ENCODE measurements around the gene GGA1.

Gene GGA1

DNA sequence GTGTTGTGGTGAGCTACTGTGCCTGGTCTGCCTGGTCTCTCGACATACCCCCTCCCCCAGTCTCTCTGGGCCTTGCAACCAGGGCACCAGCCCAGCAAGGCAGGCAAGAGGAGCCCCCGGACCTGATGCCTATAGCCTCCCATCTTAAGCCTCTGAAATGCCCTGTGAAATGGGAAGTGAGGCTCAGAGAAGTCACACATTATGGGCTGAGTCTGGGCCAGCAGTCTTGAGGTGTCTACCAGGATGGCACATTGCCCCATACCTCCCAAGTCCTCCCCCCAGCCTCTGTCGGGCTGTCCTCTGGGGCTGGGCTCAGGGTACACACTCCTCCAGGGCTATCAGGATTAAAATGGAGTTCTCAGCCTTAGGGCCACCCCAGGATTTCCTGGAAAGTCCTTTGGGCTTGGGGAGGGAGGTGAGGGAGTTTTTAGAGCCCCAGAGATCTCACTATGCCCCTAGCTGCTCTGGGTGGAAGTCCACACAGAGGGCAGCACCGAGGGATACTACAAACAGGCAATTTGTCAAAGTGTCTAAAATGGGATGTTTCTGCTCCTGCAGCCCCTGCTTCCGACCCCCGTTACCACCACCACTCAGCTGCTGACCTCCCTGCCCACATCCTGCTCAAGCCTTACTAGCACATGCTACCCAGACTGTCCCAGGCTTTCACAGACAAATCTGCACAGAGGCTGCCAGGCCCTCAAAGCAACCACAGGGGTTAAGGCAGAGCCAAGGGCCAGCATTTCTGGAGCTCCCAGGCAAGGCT, 27.7 kb downstream of the GGA1 start:
- H3F3A ChIP-seq (ENCODE audit: insufficient read depth, low read length): peaks cover 34% of the 10 kb centered on the region
- peaks cover 31% of the 10 kb centered on the region for H3K4me1 ChIP-seq (ENCODE audit: low read length)
- no peaks in the 10 kb centered on the region for H3K9me2 ChIP-seq (replicated peaks; ENCODE audit: insufficient read depth, low read length)
- peak overlapping the region; percentile 57; the same call in 1 of the 2 replicates for H3K27ac ChIP-seq (ENCODE audit: low read length)
- DNase-seq: peak; percentile 74
- H3K4me2 ChIP-seq (ENCODE audit: low read depth, low read length): peak overlapping the region; percentile 21; the same call in 1 of the 2 replicates
- no peaks in the 10 kb centered on the region for H3K9me3 ChIP-seq (replicated peaks; ENCODE audit: insufficient read depth, low read length)
- H2AFZ ChIP-seq (ENCODE audit: low read length): no peak overlapping the region
- H3K4me3 ChIP-seq (ENCODE audit: low read length): no peak overlapping the region
- H3K79me2 ChIP-seq (ENCODE audit: low read length): peaks cover 13% of the 10 kb centered on the region
- H3K9ac ChIP-seq (ENCODE audit: low read length): peak overlapping the region; percentile 15; the same call in 1 of the 2 replicates
- TF ChIP-seq, protein P1, sequence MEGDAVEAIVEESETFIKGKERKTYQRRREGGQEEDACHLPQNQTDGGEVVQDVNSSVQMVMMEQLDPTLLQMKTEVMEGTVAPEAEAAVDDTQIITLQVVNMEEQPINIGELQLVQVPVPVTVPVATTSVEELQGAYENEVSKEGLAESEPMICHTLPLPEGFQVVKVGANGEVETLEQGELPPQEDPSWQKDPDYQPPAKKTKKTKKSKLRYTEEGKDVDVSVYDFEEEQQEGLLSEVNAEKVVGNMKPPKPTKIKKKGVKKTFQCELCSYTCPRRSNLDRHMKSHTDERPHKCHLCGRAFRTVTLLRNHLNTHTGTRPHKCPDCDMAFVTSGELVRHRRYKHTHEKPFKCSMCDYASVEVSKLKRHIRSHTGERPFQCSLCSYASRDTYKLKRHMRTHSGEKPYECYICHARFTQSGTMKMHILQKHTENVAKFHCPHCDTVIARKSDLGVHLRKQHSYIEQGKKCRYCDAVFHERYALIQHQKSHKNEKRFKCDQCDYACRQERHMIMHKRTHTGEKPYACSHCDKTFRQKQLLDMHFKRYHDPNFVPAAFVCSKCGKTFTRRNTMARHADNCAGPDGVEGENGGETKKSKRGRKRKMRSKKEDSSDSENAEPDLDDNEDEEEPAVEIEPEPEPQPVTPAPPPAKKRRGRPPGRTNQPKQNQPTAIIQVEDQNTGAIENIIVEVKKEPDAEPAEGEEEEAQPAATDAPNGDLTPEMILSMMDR (IDR thresholded peaks at IDR 0.05; ENCODE audit: low read length): peak; percentile 39
- TF ChIP-seq EZH2 (optimal IDR thresholded peaks at IDR 0.05; ENCODE audit: low read depth, low read length) (no peak), EZH2phosphoT487 (IDR thresholded peaks at IDR 0.05; ENCODE audit: low read length) (no peak)
- H3K36me3 ChIP-seq (replicated peaks; ENCODE audit: insufficient read depth, low read length): no peaks in the 10 kb centered on the region
- H4K20me1 ChIP-seq (ENCODE audit: insufficient read depth, low read length): no peaks in the 10 kb centered on the region
- H3K27me3 ChIP-seq (replicated peaks; ENCODE audit: insufficient read depth, low read length): no peaks in the 10 kb centered on the region

DNA sequence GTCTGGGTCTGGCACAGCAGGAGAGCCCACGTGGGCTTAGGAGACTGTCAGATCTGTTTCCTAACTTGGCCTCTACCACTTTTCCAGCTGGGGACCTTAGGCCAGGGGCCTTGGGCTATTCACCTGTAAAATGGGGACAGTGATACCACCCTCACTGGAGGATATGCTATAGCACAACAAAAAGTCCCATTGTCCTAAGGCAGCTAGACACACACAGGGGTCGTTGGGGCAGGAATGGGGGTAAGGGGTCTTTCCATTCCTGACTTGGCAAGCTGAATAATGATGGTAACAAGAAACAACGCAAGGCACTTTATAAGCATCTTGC, 28.3 kb downstream of the GGA1 start:
- peak overlapping the region; percentile 57; the same call in 1 of the 2 replicates for H3K27ac ChIP-seq (ENCODE audit: low read length)
- no peak overlapping the region; the same call in 1 of the 2 replicates for H3K9ac ChIP-seq (ENCODE audit: low read length)
- H3K4me2 ChIP-seq (ENCODE audit: low read depth, low read length): peak overlapping the region; percentile 21; the same call in 1 of the 2 replicates
- peaks cover 34% of the 10 kb centered on the region for H3F3A ChIP-seq (ENCODE audit: insufficient read depth, low read length)
- H3K79me2 ChIP-seq (ENCODE audit: low read length): peaks cover 13% of the 10 kb centered on the region
- H3K9me3 ChIP-seq (replicated peaks; ENCODE audit: insufficient read depth, low read length): no peaks in the 10 kb centered on the region
- peaks cover 31% of the 10 kb centered on the region for H3K4me1 ChIP-seq (ENCODE audit: low read length)
- no peak overlapping the region for H2AFZ ChIP-seq (ENCODE audit: low read length)
- no peaks in the 10 kb centered on the region for H3K27me3 ChIP-seq (replicated peaks; ENCODE audit: insufficient read depth, low read length)
- no peak for TF ChIP-seq EZH2 (optimal IDR thresholded peaks at IDR 0.05; ENCODE audit: low read depth, low read length)
- TF ChIP-seq, protein P1 (IDR thresholded peaks at IDR 0.05; ENCODE audit: low read length): no peak
- TF ChIP-seq EZH2phosphoT487 (IDR thresholded peaks at IDR 0.05; ENCODE audit: low read length): no peak
- no peaks in the 10 kb centered on the region for H3K9me2 ChIP-seq (replicated peaks; ENCODE audit: insufficient read depth, low read length)
- no peaks in the 10 kb centered on the region for H4K20me1 ChIP-seq (ENCODE audit: insufficient read depth, low read length)
- DNase-seq: no peak
- no peaks in the 10 kb centered on the region for H3K36me3 ChIP-seq (replicated peaks; ENCODE audit: insufficient read depth, low read length)
- H3K4me3 ChIP-seq (ENCODE audit: low read length): no peak overlapping the region

DNA sequence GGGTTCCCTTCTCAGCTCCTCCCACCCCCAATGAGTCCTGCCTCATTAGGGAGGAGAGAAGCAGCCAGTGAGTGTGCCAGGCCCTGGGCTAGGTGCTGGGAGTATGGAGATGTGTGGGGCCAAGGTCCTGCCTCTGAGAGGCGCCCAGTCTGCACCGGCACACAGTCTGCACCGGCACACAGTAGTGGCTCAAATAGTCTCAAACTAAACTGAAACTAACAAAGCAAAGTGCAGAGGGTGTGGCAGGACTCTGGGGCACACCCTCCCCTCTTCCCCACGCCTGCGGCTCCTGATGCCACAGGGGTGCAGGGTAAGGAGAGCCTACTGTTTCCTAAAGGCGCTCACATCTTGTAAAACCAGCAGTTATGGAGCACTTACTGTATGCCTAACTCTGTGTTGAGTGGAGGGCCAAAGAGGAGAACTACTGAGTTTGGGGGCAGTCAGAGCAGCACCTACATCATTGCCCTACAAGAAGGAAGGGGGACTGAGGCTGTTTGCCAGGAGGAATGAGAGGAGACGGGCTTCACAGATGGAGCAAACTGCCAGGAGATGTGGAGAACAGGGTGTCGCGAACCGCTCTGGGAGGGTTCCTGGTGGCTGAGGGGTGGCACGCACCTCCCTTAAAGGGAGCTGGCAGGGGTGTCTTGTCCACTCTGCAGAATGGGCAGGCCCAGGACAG, 29.9 kb downstream of the GGA1 start:
- no peaks in the 10 kb centered on the region for H3K27me3 ChIP-seq (replicated peaks; ENCODE audit: insufficient read depth, low read length)
- peak overlapping the region; percentile 85 for H3K4me3 ChIP-seq (ENCODE audit: low read length)
- peak overlapping the region; percentile 64 for H2AFZ ChIP-seq (ENCODE audit: low read length)
- peak; percentile 76 for DNase-seq
- H3K4me2 ChIP-seq (ENCODE audit: low read depth, low read length): peak overlapping the region; percentile 88
- H3K4me1 ChIP-seq (ENCODE audit: low read length): peaks cover 31% of the 10 kb centered on the region
- no peaks in the 10 kb centered on the region for H3K9me3 ChIP-seq (replicated peaks; ENCODE audit: insufficient read depth, low read length)
- TF ChIP-seq, protein P1 (IDR thresholded peaks at IDR 0.05; ENCODE audit: low read length): no peak
- no peak for TF ChIP-seq EZH2 (optimal IDR thresholded peaks at IDR 0.05; ENCODE audit: low read depth, low read length)
- no peak for TF ChIP-seq EZH2phosphoT487 (IDR thresholded peaks at IDR 0.05; ENCODE audit: low read length)
- H3K9me2 ChIP-seq (replicated peaks; ENCODE audit: insufficient read depth, low read length): no peaks in the 10 kb centered on the region
- H3K36me3 ChIP-seq (replicated peaks; ENCODE audit: insufficient read depth, low read length): no peaks in the 10 kb centered on the region
- no peaks in the 10 kb centered on the region for H4K20me1 ChIP-seq (ENCODE audit: insufficient read depth, low read length)
- H3K9ac ChIP-seq (ENCODE audit: low read length): peak overlapping the region; percentile 74; the same call in 1 of the 2 replicates
- H3F3A ChIP-seq (ENCODE audit: insufficient read depth, low read length): peaks cover 34% of the 10 kb centered on the region
- peak overlapping the region; percentile 47; the same call in 1 of the 2 replicates for H3K27ac ChIP-seq (ENCODE audit: low read length)
- peaks cover 13% of the 10 kb centered on the region for H3K79me2 ChIP-seq (ENCODE audit: low read length)
